Amniotic epithelial cell (primary cell): ENCODE data around the gene CSF1R.

Experiments
- DNase-seq: peaks from one replicate; pipeline ENCODE4 v3.0.0-alpha.2; 2010; ENCODE audit warnings: low read depth

CSF1R gene

GRCh38 chr5:150085950-150086715, at the start of gene CSF1R:
Gene CSF1R, minus strand, starts transcription at chr5:150086554. Its CDS starts 127 bp downstream, at chr5:150086427.
- DNase-seq = no peak

- no peak for DNase-seq
Measured at GRCh38 chr5:150135557-150136304, 49.4 kb upstream of the CSF1R start.

GRCh38 chr5:150134198-150134588, 47.8 kb upstream of the CSF1R start:
- no peak for DNase-seq

GRCh38 chr5:150133581-150134197, 47.3 kb upstream of the CSF1R start:
- DNase-seq = no peak

GRCh38 chr5:150132740-150133139, 46.4 kb upstream of the CSF1R start:
- DNase-seq = no peak

GRCh38 chr5:150131978-150132694, 45.8 kb upstream of the CSF1R start:
- no peak for DNase-seq

GRCh38 chr5:150131461-150131860, 45.1 kb upstream of the CSF1R start:
- DNase-seq = peak; percentile 64

- no peak for DNase-seq
Measured at GRCh38 chr5:150130493-150130922, 44.2 kb upstream of the CSF1R start.

GRCh38 chr5:150129813-150130492, 43.6 kb upstream of the CSF1R start:
- peak; percentile 71 for DNase-seq

- no peak for DNase-seq
Measured at GRCh38 chr5:150129454-150129812, 43.1 kb upstream of the CSF1R start.

- DNase-seq = no peak
Measured at GRCh38 chr5:150126921-150127265, 40.5 kb upstream of the CSF1R start.

GRCh38 chr5:150126199-150126920, 40.0 kb upstream of the CSF1R start:
- DNase-seq = no peak

- DNase-seq = no peak
Measured at GRCh38 chr5:150125334-150125733, 39.0 kb upstream of the CSF1R start.

GRCh38 chr5:150124596-150124995, 38.2 kb upstream of the CSF1R start:
- no peak for DNase-seq

- DNase-seq = no peak
Measured at GRCh38 chr5:150124111-150124557, 37.8 kb upstream of the CSF1R start.

- peak; percentile 14 for DNase-seq
Measured at GRCh38 chr5:150123542-150123941, 37.2 kb upstream of the CSF1R start.

- no peak for DNase-seq
Measured at GRCh38 chr5:150122536-150123481, 36.5 kb upstream of the CSF1R start.

- DNase-seq = peak; percentile 20
Measured at GRCh38 chr5:150122158-150122510, 35.8 kb upstream of the CSF1R start.

- no peak for DNase-seq
Measured at GRCh38 chr5:150121448-150122157, 35.2 kb upstream of the CSF1R start.
